ENCODE data around the gene NFKB2. TPM values are rescaled to one million over a fixed set of nuclear protein-coding genes. Genes with fewer than 3 reads are reported as not detected.

The NFKB2 gene
- total and polyA plus RNA-seq, 2 of the 4 experiments (the other 2 are of a cell fraction) = 16.1 to 32.3 TPM

DNA sequence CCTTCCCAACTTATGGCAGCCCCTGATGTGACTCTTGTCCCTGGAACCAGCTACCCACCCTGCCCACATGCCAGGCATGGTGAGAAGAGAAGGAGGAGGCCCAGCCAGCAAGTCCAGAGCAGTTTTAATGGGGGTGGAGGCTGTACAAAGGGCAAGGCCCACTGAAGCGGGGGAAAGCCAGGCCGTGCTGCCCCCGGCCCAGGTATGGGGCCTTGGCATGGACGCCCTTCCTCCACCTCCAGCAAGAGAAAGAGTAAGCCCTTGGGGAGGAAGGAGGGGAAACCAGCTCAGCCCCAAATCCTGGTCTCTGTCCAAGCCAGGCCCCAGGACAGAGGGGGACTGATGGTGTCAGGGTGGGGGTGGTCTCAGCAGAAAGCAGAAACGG lies 7.0 kb downstream of the NFKB2 start:
- CTCF ChIA-PET = interaction anchor here (0.6 to 0.9 kb wide), 2 partner anchors 8 to 173 kb away, joined by 3 to 4 read pairs; no protein-coding TSS in a partner anchor

More for the DNA sequence above, 7.0 kb downstream of the NFKB2 start:
- TF ChIP-seq RFX5 (IDR thresholded peaks at IDR 0.05; ENCODE audit: low read depth, low read length) = no peak
- TF ChIP-seq FOS (IDR thresholded peaks at IDR 0.05; ENCODE audit: low read depth, low read length) = no peak
- no peak for TF ChIP-seq MAZ (IDR thresholded peaks at IDR 0.05; ENCODE audit: borderline replicate concordance, low read depth, low read length)
- TF ChIP-seq, protein P1, sequence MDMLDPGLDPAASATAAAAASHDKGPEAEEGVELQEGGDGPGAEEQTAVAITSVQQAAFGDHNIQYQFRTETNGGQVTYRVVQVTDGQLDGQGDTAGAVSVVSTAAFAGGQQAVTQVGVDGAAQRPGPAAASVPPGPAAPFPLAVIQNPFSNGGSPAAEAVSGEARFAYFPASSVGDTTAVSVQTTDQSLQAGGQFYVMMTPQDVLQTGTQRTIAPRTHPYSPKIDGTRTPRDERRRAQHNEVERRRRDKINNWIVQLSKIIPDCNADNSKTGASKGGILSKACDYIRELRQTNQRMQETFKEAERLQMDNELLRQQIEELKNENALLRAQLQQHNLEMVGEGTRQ (IDR thresholded peaks at IDR 0.05; ENCODE audit: low read depth, low read length) = no peak
- no peak for TF ChIP-seq MAFK (IDR thresholded peaks at IDR 0.05; ENCODE audit: low read depth, low read length)
- TF ChIP-seq RCOR1 (IDR thresholded peaks at IDR 0.05; ENCODE audit: insufficient replicate concordance, low read length) = no peak
- no peak for TF ChIP-seq CEBPB (IDR thresholded peaks at IDR 0.05; ENCODE audit: low read depth, low read length)
- no peak for TF ChIP-seq BHLHE40 (IDR thresholded peaks at IDR 0.05; ENCODE audit: low read depth, low read length)
- no peak for TF ChIP-seq CHD1 (IDR thresholded peaks at IDR 0.05; ENCODE audit: low read depth, low read length)
- TF ChIP-seq, protein P2, sequence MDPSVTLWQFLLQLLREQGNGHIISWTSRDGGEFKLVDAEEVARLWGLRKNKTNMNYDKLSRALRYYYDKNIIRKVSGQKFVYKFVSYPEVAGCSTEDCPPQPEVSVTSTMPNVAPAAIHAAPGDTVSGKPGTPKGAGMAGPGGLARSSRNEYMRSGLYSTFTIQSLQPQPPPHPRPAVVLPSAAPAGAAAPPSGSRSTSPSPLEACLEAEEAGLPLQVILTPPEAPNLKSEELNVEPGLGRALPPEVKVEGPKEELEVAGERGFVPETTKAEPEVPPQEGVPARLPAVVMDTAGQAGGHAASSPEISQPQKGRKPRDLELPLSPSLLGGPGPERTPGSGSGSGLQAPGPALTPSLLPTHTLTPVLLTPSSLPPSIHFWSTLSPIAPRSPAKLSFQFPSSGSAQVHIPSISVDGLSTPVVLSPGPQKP (IDR thresholded peaks at IDR 0.05; ENCODE audit: borderline replicate concordance, low read depth, low read length) = no peak
- DNase-seq (no peak), ATAC-seq (ENCODE audit: low read depth) (no peak)
- H3K23ac ChIP-seq (ENCODE audit: low read depth, low read length) = no peak overlapping the region
- H4K20me1 ChIP-seq (ENCODE audit: insufficient read depth, low read length) = peaks cover 6% of the 10 kb centered on the region
- no peak overlapping the region for H2BK15ac ChIP-seq (ENCODE audit: low read depth, low read length)
- no peak overlapping the region for H3K4me3 ChIP-seq (ENCODE audit: insufficient read depth, low read depth, low read length)
- H3K14ac ChIP-seq (replicated peaks; ENCODE audit: low read depth, low read length) = no peak overlapping the region
- dilution Hi-C loops (cut with HindIII; ENCODE audit: low sequenced_read_pairs, unreplicated experiment) (no loop called here), intact Hi-C loops (cut with micrococcal nuclease) (no loop called here), in situ Hi-C loops (cut with MboI; ENCODE audit: low sequenced_read_pairs) (no loop called here)
- H3K27ac ChIP-seq (ENCODE audit: insufficient read depth, low read length) = no peak overlapping the region
- no peak overlapping the region for H2AK9ac ChIP-seq (replicated peaks; ENCODE audit: low read depth, low read length, poor library complexity)
- H2AFZ ChIP-seq (replicated peaks; ENCODE audit: low read length, poor library complexity) = no peak overlapping the region
- peaks cover 22% of the 10 kb centered on the region for H3K36me3 ChIP-seq (ENCODE audit: control insufficient read depth, insufficient read depth, low read length)
- POLR2A ChIA-PET (ENCODE audit: unreplicated experiment) = no interaction called here
- H2AK5ac ChIP-seq (ENCODE audit: low read depth, low read length) = no peak overlapping the region
- no CpG with 5 or more reads among the region's 5 CpGs for WGBS, 2 experiments (ENCODE audit: extremely low coverage in 2 of 2, insufficient read length in 1 of 2)
- H4K8ac ChIP-seq (ENCODE audit: low read depth in 2 of 2, low read length in 2 of 2) = no peak overlapping the region
- H3K4me2 ChIP-seq (ENCODE audit: low read depth, low read length) = no peak overlapping the region
- H2BK5ac ChIP-seq (ENCODE audit: low read depth, low read length, poor library complexity, severe bottlenecking) = no peak overlapping the region
- H4K91ac ChIP-seq (ENCODE audit: insufficient read depth, low read depth, low read length) = no peak overlapping the region
- H3K79me1 ChIP-seq (ENCODE audit: low read depth in 1 of 2, low read length in 2 of 2) = peaks cover 13 to 15% of the 10 kb centered on the region in 2 experiments; a peak in 3 of 4 replicates
- H3K9ac ChIP-seq (ENCODE audit: low read depth, low read length) = no peak overlapping the region
- no peak overlapping the region for H4K5ac ChIP-seq (ENCODE audit: low read depth, low read length)
- H2BK120ac ChIP-seq (ENCODE audit: low read depth, low read length) = no peak overlapping the region
- H3K27me3 ChIP-seq (ENCODE audit: control insufficient read depth, insufficient read depth, low read length) = no peaks in the 10 kb centered on the region
- peaks cover 11% of the 10 kb centered on the region for H3K4me1 ChIP-seq (ENCODE audit: control insufficient read depth, insufficient read depth, low read length)
- H3K9me3 ChIP-seq (ENCODE audit: control insufficient read depth, insufficient read depth, low read length) = no peaks in the 10 kb centered on the region
- H3K9me1 ChIP-seq (ENCODE audit: insufficient read depth, low read length) = no peaks in the 10 kb centered on the region; the same call in 1 of the 2 replicates
- BruUV-seq (replicated peaks) = no TSS peak
- no peak overlapping the region for H3K4ac ChIP-seq (ENCODE audit: low read depth, low read length)
- no peak overlapping the region for H2BK20ac ChIP-seq (ENCODE audit: low read depth, low read length)
- H3K56ac ChIP-seq (ENCODE audit: extremely low read depth, insufficient read depth, low read length) = no peak overlapping the region
- no peak overlapping the region for H3K18ac ChIP-seq (ENCODE audit: low read depth, low read length)

Data from IMR-90 (cell line).